HG02884 (cell line): Measurements from ENCODE around the gene TPSD1.
"Not testable (repeated sequence)": the region's sequence is repeated elsewhere in the genome, so short reads cannot be mapped to it uniquely, and the experiment has no call there.

Experiments
- ATAC-seq: cut with Tn5 transposase; IDR thresholded peaks from one replicate; pipeline ENCODE4 v1.9.1; 2021; ENCODE audit warnings: mild to moderate bottlenecking, moderate library complexity; ENCODE audit not compliant: unreplicated experiment

Gene TPSD1

GRCh38 chr16:1220841-1221627 lies 34.8 kb upstream of the TPSD1 start:
- ATAC-seq, result no peak

- ATAC-seq, result no peak
These were observed 34.0 kb upstream of the TPSD1 start for GRCh38 chr16:1221628-1222552.

- no peak for ATAC-seq
These were observed 33.1 kb upstream of the TPSD1 start for GRCh38 chr16:1222553-1223354.

GRCh38 chr16:1223355-1224214 lies 32.3 kb upstream of the TPSD1 start:
- ATAC-seq, result no peak

GRCh38 chr16:1224558-1224957 lies 31.3 kb upstream of the TPSD1 start:
- ATAC-seq, result no peak

- no peak for ATAC-seq
These were observed 30.8 kb upstream of the TPSD1 start, which contains the start of gene TPSG1 for GRCh38 chr16:1225051-1225451. Gene TPSG1 (minus strand): TSS chr16:1225268. CDS start chr16:1225252, 16 bp downstream.

GRCh38 chr16:1225728-1226311 lies 30.0 kb upstream of the TPSD1 start:
- ATAC-seq, result not testable (repeated sequence)

- ATAC-seq, result not testable (repeated sequence)
These were observed 29.2 kb upstream of the TPSD1 start for GRCh38 chr16:1226692-1227091.

GRCh38 chr16:1228227-1228626 lies 27.6 kb upstream of the TPSD1 start:
- not testable (repeated sequence) for ATAC-seq

GRCh38 chr16:1229476-1229875 lies 26.4 kb upstream of the TPSD1 start:
- not testable (repeated sequence) for ATAC-seq

GRCh38 chr16:1230084-1230470 lies 25.8 kb upstream of the TPSD1 start, which contains the start of gene TPSB2:
Gene TPSB2 (minus strand): TSS chr16:1230184. CDS start chr16:1229951, 233 bp downstream.
- ATAC-seq, result not testable (repeated sequence)

- ATAC-seq, result not testable (repeated sequence)
These were observed 25.2 kb upstream of the TPSD1 start for GRCh38 chr16:1230471-1231212.

- ATAC-seq, result not testable (repeated sequence)
These were observed 24.6 kb upstream of the TPSD1 start for GRCh38 chr16:1231301-1231700.

GRCh38 chr16:1232049-1232748 lies 23.7 kb upstream of the TPSD1 start:
- not testable (repeated sequence) for ATAC-seq

- not testable (repeated sequence) for ATAC-seq
These were observed 19.2 kb upstream of the TPSD1 start for GRCh38 chr16:1236659-1237058.

GRCh38 chr16:1237990-1238389 lies 17.9 kb upstream of the TPSD1 start:
- no peak for ATAC-seq

GRCh38 chr16:1238909-1239308 lies 17.0 kb upstream of the TPSD1 start:
- ATAC-seq, result not testable (repeated sequence)

GRCh38 chr16:1239575-1239974 lies 16.3 kb upstream of the TPSD1 start:
- ATAC-seq, result not testable (repeated sequence)
